A673 (cell line): ENCODE results near the gene PDCL3.

Experiments
- CTCF ChIP-seq: fragments of 300-800, 200-600 bp; sonication (generic); conservative IDR thresholded peaks from 2 replicates; pipeline ENCODE4 v1.5.1; 2017; ENCODE audit warnings: low read depth, mild to moderate bottlenecking, antibody characterized with exemption, low read length, moderate library complexity, mixed read lengths
- EZH2 ChIP-seq: fragments of 200-600 bp; sonication (generic); IDR thresholded peaks from 2 replicates; pipeline ENCODE4 v1.6.1; 2017; ENCODE audit warnings: borderline replicate concordance, low read depth, mild to moderate bottlenecking, mixed read lengths, antibody characterized with exemption, low read length; ENCODE audit not compliant: poor library complexity, severe bottlenecking

GRCh38 chr2:100577777-100578176 is 15.0 kb downstream of the PDCL3 start:
- no peak for TF ChIP-seq CTCF
- TF ChIP-seq EZH2, result no peak
